ENCODE measurements around the gene IRS1.
A peak's percentile ranks its signal among the peaks of the same experiment; 100 is the strongest.
"Not testable (repeated sequence)": the region's sequence is repeated elsewhere in the genome, so short reads cannot be mapped to it uniquely, and the experiment has no call there.

Gene IRS1

GRCh38 chr2:226835796-226836547 lies 36.4 kb upstream of the IRS1 start, which contains the start of gene RHBDD1:
Gene RHBDD1 (plus strand): TSS chr2:226836054. CDS start chr2:226864694, 28,640 bp downstream.
- peak within 1 kb of the TSS; percentile 74 for H3K4me3 ChIP-seq (ENCODE audit: control insufficient read depth, low read depth, low read length)
- no peak for TF ChIP-seq CTCF (IDR thresholded peaks at IDR 0.05; ENCODE audit: control insufficient read depth, insufficient read depth, low read depth, low read length, missing control alignments)
- DNase-seq (ENCODE audit: low read depth), result peak; percentile 71

- peak overlapping the region; percentile 74 for H3K4me3 ChIP-seq (ENCODE audit: control insufficient read depth, low read depth, low read length)
- no peak for DNase-seq (ENCODE audit: low read depth)
Measured at GRCh38 chr2:226835420-226835795, 35.8 kb upstream of the IRS1 start.

GRCh38 chr2:226834880-226835279 lies 35.3 kb upstream of the IRS1 start:
- not testable (repeated sequence) for H3K4me3 ChIP-seq (ENCODE audit: control insufficient read depth, low read depth, low read length); DNase-seq (ENCODE audit: low read depth)

More at GRCh38 chr2:226835420-226835795, 35.8 kb upstream of the IRS1 start:
- no peak for TF ChIP-seq CTCF (IDR thresholded peaks at IDR 0.05; ENCODE audit: control insufficient read depth, insufficient read depth, low read depth, low read length, missing control alignments)

GRCh38 chr2:226832061-226832460 lies 32.4 kb upstream of the IRS1 start:
- no peak overlapping the region for H3K4me3 ChIP-seq (ENCODE audit: control insufficient read depth, low read depth, low read length)
- no peak for TF ChIP-seq CTCF (IDR thresholded peaks at IDR 0.05; ENCODE audit: control insufficient read depth, insufficient read depth, low read depth, low read length, missing control alignments)

GRCh38 chr2:226831266-226831665 lies 31.6 kb upstream of the IRS1 start:
- no peak for DNase-seq (ENCODE audit: low read depth)
- no peak overlapping the region for H3K4me3 ChIP-seq (ENCODE audit: control insufficient read depth, low read depth, low read length)
- no peak for TF ChIP-seq CTCF (IDR thresholded peaks at IDR 0.05; ENCODE audit: control insufficient read depth, insufficient read depth, low read depth, low read length, missing control alignments)

More at GRCh38 chr2:226832061-226832460, 32.4 kb upstream of the IRS1 start:
- no peak for DNase-seq (ENCODE audit: low read depth)

- H3K4me3 ChIP-seq (ENCODE audit: control insufficient read depth, low read depth, low read length), result no peak overlapping the region
- TF ChIP-seq CTCF (IDR thresholded peaks at IDR 0.05; ENCODE audit: control insufficient read depth, insufficient read depth, low read depth, low read length, missing control alignments), result no peak
- no peak for DNase-seq (ENCODE audit: low read depth)
Measured at GRCh38 chr2:226829721-226830631, 30.4 kb upstream of the IRS1 start.

- DNase-seq (ENCODE audit: low read depth), result no peak
- no peak overlapping the region for H3K4me3 ChIP-seq (ENCODE audit: control insufficient read depth, low read depth, low read length)
- TF ChIP-seq CTCF (IDR thresholded peaks at IDR 0.05; ENCODE audit: control insufficient read depth, insufficient read depth, low read depth, low read length, missing control alignments), result no peak
Measured at GRCh38 chr2:226828191-226828590, 28.6 kb upstream of the IRS1 start.
